ENCODE results near the gene ATXN7.
A peak's percentile ranks its signal among the peaks of the same experiment; 100 is the strongest.

Gene ATXN7

DNA sequence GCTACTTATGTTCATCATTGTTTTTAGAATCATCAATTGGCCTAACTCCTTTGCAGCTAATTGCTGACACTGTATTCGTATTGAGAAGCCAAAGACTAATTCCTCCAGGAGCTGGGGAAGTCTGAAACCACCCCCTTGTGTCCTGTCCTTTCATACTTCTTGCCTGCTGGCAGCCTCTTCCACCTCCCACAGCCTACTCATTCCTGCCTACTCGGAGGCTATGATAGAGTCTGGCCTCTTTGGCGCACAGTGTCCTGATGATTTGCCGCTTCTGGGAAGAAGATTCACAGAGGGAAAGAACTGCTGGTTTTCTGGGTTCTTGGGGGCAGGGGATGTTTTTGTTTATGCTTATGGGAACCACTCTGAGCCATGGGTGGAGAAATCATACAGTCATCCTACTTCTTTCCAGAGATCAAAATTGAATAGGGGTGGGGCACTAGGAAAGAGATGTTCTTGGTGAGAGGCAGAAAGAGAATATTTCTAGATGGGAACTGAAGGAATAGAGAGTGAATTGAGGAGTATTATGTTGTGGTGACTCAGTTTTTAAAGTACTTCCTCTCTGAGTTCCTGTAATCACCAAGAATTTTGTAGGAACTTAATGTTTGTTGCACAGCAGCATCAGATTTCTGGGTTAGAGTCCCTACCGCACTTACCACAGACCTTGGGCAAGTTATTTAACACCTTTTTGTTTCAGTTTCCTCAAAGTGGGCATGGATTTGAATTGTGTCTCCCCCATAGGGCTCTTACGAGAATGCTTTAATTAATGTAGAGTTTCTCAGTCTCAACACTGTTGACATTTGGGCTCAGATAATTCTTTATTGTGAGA, 70.6 kb downstream of the ATXN7 start:
- DNase-seq, result no peak

DNA sequence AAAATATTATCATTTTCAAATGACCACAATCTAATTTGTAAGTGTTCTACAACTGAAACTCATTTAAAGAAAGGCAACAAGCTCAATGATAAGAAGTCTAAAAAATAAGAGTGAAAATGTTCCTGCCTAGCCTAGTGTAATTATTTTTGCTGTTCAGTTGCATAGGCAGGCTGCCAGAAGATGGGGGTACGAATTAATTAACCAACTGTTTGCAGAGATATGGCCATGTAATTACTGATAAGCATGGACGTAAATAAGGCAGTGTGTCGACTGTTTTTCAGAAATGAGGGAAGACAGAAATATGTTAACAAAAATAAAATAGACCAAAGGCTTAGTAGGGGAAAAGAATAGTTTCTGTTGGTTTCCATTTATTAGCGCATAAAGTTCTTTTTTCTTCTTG, 73.3 kb downstream of the ATXN7 start:
- DNase-seq, result no peak

DNA sequence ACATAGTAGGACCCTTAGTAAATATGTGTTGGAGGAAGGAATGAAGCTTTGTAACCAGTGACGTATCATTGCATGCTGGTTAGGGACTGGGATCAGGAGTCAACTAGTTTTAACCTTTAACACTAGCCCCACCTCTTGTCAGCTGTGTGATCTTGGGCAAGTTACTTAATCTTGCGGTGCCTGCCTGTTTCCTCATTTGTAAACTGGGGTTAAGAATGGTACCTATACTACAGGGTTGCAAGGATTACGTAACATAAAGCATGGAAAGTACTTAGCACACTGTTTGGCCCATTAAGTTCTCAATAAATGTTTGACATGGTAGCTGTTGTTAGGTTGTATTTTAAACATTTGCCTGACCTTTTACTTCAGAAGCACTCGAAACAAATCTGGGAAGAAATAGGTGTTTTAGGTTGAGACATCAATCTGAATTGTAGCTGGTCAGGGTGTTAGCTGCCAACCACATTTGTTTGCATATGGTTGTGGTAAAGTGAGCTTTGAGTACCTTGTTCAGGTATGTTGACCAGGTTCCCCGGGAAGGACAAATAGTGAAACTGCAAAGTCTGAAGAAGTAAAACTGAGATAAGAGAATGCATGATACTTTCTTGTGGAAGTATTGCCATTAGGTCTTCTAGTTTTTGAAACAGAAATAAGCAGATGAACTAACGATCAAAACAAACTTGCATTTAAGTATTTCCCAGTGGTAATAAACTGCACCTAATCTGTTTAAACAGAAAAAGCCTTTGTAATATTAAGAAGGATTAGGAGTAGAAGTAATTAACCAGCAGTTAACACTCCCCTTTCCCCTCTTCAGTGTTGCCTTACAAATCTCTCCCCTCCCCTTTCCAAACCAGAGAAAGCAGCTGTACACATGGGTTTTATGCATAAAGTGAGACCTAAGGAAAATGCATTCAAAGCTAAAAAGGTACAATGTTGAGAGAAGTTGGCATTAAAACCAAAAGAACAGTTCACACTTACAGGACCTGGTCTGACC, 74.3 kb downstream of the ATXN7 start:
- no peak for DNase-seq

DNA sequence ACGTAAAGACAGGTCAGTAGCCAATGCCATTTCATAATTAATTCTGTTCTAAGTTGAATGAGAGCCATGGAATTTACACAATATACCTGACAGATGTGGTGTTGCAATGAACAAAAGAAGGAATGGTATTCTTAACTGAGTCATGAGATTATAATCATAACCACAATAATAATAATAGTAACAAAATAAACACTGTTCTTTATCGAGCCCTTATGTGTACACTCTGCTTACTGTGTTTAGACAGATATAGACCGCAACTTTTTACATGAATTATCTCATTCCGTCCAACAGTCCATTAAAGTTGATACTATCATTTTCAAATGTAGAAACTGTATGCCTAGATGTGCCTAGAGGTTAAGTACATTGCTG, 76.7 kb downstream of the ATXN7 start:
- no peak for DNase-seq

DNA sequence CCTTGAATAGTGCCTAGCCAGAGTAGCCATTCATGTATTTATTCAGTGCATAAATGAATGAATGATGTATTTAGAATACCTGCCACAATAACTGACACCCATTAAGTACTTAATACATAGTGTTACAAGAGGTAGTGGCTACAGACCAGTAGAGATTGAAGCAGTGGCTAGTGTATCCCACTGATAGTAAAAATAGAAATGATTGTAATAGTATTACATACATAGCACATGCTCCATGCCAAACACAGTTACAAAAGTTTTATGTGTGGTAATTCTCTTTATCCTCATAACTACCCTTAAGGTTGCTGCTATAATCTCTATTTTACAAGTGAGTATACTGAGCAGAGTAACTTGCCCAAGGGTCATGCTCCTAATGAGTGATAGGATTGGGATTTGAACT, 78.9 kb downstream of the ATXN7 start:
- no peak for DNase-seq

DNA sequence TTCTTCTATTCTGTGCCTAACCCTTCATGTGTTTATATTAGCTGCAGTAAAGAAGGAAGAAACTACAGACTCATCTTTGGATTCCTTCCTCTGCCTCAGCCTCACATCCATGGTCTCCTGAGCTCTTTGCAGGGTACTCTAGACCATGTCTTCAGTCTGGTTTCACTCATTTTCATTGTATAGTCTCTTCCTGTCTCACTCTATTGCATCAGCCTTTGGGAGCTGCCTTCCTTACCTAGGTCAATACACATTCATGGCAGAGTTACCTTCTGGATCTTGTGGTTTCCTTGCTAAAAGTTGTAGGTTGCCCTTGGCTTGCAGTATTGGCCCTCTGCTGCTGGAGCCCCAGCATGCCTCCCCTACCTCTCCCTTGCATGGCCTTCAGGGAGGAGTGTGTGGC, 80.0 kb downstream of the ATXN7 start:
- DNase-seq, result no peak

DNA sequence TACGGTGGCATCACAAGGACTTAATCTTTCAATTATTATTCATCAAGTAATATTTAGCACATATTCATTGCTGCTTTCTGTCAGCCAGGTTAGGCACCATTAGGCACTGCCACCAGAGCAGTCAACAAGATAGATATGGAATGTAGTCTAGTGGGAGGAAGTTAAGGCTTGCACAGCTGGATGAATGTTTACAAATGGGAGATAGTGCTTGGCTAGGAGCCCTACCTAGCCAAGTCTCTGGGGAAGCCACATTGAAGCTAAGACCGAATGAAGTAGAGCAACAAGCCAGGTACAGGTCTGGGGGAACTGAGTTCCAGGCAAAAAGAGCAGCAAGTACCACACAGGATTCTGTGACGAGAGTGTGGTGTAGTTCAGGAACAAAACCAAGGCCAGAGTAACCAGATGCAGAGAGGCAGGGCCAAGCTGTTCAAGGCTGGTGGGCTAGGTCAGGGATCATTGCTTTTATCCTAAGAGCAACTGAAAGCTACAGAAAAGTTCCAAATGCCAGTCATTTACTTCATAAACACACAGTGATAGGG, 82.0 kb downstream of the ATXN7 start:
- DNase-seq, result no peak

DNA sequence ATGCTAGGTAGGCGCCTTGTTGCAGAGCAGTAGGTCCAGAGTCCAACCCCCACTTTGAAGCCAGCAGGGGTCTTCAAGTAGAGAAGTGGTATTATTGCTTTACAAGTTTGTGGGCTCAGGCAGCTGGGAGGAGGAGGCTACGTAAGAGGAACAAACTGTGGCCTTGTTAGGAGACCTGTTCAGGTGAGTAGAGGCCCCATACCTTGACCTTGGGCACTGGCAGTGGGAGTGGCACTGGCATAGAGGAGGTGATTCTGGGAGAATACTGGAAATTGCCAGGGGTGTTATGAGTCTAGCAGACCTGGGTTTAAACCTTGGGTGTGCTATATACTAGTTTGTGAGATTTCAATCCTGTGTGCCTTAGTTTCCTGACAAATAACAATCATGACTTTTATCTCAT, 83.1 kb downstream of the ATXN7 start:
- no peak for DNase-seq

DNA sequence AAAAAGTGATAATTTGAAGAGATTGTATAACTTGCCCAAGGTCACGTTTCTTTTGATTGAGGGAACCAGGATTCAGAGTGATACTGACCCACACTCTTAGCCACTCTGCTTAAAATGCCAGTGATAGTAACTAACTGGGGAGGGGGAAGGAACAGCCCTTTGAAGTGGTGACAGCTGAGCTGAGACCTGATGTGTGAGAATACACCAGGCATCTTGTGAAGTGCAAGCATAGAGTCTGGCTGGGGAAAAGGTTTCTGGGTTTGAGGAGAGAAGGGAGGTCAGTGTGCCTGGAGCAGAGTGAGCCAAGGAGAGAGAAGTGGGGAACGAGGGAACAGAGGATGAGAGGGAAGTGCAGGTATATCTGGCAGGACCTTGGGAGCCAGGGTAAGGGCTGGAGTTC, 83.9 kb downstream of the ATXN7 start:
- no peak for DNase-seq

DNA sequence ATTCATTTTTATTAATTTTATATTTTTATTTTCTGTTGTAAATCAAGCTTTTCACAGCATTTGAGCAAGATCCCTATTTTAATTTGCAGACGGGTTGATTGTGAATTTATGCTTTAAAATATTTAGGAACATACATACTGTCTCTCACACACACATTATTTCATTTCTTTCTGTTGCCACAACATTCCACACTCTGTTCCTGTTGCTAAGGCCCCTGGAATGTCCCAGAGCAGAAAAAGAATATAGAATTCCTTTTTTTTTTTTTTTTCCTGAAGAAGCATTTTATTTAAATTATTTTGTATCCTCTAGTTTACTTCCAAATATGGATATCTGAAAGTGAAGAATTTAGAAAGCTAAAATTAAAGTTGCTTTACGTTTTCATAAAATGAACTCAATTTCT, 85.3 kb downstream of the ATXN7 start:
- no peak for DNase-seq

DNA sequence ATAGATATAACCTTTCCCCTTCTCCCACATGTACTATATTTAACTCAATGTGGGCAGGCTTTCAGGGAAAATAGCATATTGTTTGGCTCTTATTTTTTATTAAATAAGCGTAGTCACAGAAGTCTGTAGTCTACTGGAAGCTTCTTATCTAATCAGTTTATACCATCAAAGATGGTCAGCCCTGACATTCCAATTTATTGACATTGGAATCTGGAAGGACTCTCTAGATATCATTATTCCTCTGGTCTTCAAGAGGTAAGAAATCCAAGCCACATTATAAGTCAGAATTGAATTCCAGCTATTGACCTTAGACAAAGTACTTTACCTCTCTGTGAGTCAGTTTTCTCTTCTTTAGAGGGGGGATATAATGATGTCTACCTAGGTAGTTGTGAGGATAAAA, 87.0 kb downstream of the ATXN7 start:
- DNase-seq, result no peak

DNA sequence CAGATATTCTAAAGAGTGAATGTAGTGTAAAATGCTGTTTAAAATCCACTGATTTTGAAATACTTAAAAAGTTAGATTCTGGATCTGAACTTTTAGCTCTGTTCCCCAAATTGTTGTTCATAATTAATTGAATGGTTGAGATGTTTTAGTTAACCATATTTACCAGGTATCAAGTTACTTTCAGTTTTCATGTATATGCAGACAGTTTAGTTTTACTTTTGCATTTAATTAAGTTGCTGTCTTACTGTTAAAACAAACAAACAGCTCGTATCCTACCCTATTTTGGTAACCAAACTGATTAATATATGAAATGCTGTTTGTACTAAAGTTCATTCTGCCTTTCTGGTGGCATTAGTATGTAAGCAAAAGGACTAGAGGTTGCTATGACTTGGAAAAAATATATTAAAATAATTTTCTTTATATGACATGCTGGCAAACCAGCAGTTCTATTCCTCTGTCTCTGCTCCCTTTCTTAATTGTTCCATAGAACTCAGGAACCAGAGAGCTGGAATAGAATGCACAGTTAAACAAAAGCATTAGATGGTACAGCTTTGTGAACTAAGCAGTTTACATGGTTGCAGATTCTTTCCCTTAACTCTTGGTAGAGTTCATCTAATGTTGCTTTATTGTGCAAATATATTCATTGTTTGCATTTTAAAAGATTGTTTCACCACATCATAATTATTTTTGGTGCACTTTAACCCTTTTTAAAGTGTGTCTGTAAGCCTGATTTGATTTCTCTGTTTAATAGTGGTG, 88.0 kb downstream of the ATXN7 start:
- no peak for DNase-seq

DNA sequence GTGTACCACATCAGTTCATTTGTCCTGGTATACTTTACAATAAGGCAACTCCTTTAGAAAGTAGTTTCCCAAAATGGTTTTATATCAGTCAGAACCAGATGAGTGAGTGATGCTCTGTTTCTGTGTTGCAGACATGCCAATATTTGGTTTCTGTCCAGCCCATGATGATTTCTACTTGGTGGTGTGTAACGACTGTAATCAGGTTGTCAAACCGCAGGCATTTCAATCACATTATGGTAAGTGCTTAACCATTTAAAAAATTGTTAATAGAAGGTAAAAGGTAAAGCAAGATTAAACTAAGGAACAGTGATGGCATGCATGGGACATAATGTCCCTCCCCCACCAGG, 88.6 kb downstream of the ATXN7 start:
- DNase-seq, result no peak

DNA sequence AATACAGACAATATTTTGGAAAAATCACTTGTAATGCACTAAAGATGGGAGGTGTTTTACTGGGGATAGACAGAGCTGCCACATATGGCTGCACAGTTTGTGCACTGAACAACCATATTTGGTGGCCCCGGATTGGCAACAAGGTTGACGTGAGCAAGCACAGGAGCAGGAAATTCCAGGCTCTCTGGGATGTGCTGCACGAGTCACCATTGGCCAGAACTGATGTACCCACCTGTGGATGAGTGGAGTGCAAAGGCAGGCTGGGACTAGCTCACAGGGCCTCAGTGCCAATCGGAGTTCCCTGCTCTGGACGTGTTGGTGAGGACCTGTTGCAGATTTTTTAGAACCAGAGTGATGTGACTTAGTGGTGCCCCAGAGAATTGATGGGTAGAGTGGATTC, 90.5 kb downstream of the ATXN7 start:
- no peak for DNase-seq

DNA sequence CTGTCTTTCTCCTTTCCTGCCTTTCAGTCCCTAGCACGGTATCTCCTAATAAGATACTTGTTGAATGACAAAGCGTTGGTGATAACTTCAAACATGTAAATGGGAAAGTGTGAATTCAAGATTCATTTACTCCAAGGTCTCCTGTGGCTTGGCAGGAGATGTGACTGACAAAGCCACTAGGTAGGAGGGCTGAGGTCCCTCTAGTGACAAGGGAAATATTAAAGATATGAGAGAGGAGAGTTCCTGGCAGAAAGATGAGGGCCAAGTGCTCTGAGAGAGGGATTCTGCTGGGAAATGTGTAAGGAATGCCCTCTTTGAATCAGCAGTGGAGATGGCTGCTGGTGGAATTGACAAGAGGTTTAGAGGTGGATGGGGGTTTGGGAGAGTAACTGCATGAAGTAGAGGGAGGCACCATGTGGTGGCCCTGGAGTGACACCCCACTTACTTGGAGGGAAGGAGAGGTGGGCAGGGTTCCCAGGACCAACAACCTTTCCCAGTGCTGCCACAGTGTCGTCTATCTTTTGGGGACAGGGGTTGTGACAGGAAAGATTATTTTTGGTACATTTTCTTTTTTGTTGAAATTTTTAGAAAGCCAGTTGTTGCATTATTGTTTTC, 91.5 kb downstream of the ATXN7 start:
- DNase-seq, result no peak

DNA sequence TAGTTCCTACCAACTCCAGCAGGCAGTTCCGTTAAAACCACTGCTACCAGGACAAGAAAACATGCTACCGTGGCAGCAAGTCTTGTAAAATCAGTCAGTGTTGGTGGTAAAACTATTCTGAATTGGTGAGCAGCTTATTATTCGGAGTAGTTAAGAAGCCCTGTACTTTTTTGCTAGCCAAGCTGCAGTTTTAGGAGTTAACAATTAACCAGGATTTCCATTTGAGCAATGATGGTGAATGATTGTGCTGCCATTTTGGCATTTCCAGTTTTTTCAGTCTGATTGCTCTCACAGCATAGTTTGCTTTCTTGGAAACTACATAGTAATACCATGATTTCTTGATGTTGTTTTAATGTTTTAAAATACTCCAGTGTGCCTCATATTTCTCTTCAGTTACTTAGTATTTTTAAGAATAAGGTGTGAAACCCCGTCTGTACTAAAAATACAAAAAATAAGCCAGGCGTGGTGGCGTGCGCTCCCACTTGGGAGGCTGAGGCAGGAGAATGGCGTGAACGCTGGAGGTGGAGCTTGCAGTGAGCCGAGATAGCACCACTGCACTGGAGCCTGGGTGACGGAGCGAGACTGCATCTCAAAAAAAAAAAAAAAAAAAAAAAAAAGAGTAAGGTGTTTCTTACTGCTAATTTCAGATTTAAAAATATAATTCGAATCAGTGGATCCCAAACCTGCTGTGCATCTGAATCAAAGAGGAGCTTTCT, 92.3 kb downstream of the ATXN7 start:
- no peak for DNase-seq

DNA sequence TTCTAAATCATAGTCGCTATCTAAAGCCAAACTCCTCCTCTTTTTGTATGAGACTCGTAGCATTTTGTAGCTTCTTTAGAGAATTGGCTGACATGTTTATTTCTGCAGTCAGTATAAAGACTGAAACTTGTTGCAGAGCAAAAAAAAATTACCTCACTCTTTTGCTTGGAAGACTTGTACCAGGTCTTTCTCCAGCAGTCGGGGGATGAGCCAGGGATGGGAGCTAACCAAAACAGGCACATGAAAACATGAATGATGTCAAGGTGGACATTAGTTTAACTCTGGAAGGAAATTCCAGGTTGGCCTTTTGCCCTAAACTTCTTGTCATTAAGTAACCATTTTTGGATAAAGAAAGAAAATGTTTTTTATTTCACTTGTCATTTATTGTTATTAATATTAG, 95.5 kb downstream of the ATXN7 start:
- DNase-seq, result no peak

DNA sequence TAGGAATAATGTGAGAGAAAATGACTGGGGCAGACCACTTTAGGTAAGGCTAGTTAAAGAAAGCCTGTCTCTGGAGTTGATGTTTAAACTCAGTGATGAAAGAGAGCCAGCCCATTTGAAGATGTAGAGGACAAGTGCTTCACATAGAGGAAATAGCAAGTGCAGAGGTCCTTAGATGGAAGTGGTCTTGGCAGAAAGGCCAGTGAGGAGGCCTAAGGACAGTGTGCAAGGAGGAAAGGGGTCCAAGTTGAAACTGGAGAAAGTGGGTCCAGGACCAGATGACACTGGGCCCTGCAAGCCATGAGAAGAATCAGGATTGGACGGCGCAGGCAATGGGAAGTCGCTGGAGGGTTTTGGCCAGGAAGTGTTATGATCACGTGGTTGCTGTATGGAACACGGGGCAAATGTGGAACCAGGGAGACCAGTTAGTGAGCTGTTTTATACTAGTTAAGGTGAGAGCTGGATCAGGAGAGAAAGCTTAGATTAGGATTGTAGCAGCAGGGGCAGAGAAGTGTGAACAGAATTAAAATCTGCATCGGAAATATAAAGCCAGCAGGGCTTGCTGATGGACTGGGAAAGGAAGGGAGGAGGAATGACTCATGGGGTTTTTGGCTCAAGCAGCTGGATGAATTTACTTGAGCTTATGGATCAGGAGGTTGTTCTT, 96.5 kb downstream of the ATXN7 start:
- DNase-seq, result peak; percentile 50

DNA sequence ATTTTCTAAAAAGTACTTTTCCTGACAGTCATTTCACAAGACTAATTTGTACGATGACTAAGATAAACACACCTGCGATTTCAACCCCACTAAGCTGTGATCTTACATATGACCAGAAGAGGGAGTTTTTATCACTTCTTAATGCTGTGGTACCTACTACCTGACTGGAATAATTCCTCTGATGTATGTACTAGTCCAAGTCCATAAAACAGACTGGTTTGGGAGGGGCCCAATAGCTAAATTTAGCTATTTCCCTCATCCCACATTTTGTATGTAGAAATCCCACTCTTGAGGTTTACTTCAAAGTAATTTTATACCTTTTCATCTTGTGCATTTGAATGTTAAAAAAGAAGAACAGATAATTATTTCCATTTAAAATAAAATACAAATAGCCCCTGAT, 98.2 kb downstream of the ATXN7 start:
- DNase-seq, result no peak

DNA sequence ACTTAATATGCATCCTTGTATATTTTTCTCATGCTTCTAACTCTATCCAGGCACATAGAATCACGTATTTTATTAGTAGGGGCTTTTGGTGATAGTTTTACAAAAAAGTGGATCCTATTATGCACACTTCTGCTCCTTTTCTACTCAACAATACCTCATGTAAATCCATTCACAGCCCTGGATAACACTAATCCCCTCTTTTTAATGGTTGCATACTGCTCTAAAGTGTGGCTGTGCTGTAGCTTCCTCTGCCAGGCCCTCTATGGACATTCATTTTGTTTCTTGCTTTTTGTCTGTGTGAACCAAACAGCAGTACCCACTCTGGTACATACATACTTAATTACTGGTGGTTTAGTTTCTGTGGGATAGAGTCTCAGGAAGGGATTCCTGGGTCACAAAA, 99.8 kb downstream of the ATXN7 start:
- DNase-seq, result no peak

DNA sequence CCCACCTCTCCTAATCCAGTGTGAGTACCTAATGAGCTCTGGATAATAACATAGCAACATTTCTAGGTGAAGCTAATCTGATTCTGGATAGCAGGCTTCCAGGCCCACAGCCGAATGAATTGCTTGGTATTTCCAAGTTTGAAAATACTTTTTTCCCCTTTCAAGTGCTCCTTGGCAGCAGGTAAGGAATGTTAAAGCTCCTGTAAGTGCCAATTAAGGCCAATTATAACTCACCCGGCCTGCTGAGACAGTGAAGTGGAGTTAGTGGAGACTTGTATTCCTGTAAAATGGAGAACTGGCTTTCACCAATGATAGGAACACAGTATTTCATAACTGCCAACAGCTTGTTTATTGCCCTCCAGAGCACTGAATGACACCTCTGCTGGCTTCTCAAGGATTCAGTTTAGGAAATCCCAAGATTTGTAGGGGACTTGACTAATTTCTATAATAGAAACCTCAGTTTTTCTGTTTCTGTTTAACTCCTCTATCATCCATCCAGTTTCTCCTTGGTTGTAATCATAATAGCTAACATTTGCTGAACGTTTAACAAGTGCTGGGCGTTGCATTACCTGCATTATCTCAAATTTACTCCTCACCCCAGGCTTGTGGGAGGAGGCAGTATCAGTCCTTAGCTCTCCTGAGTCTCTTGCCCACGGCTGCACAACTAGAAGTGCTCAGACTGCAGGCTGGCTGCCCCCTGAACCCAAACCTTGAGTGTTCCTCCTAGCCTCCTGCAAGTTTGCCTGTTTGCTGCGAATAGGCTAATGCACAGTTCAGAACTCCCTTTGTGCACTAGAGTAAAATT, 101.2 kb downstream of the ATXN7 start:
- DNase-seq, result no peak
